GOT3 (cell line): ENCODE results near the gene TP53RK.

ENCODE experiments used
- DNase-seq: peaks from one replicate; lab custom pipeline; 2025; ENCODE audit warnings: mixed read lengths; lab: John Stamatoyannopoulos, UW

Gene TP53RK

GRCh38 chr20:46706242-46706641, 17.0 kb upstream of the TP53RK start:
- DNase-seq: no peak

GRCh38 chr20:46705378-46705729, 16.1 kb upstream of the TP53RK start:
- no peak for DNase-seq

- DNase-seq: no peak
Observed at GRCh38 chr20:46704714-46705377, 15.6 kb upstream of the TP53RK start.

GRCh38 chr20:46703435-46703834, 14.2 kb upstream of the TP53RK start:
- DNase-seq: no peak

- DNase-seq: no peak
Observed at GRCh38 chr20:46702447-46703203, 13.4 kb upstream of the TP53RK start.

GRCh38 chr20:46701986-46702385, 12.7 kb upstream of the TP53RK start:
- DNase-seq: no peak

GRCh38 chr20:46701556-46701955, 12.3 kb upstream of the TP53RK start:
- no peak for DNase-seq

GRCh38 chr20:46701057-46701456, 11.8 kb upstream of the TP53RK start:
- no peak for DNase-seq

- DNase-seq: no peak
Observed at GRCh38 chr20:46700481-46700880, 11.2 kb upstream of the TP53RK start.

GRCh38 chr20:46699651-46700359, 10.6 kb upstream of the TP53RK start:
- no peak for DNase-seq

- DNase-seq: no peak
Observed at GRCh38 chr20:46698788-46699187, 9.5 kb upstream of the TP53RK start.

GRCh38 chr20:46696791-46697279, 7.6 kb upstream of the TP53RK start:
- no peak for DNase-seq

- DNase-seq: no peak
Observed at GRCh38 chr20:46695892-46696291, 6.6 kb upstream of the TP53RK start.

GRCh38 chr20:46694484-46694883, 5.2 kb upstream of the TP53RK start:
- DNase-seq: no peak

- DNase-seq: no peak
Observed at GRCh38 chr20:46691196-46691595, 2.0 kb upstream of the TP53RK start.

- no peak for DNase-seq
Observed at GRCh38 chr20:46690219-46691106, 1.2 kb upstream of the TP53RK start.

GRCh38 chr20:46689754-46690085, 476 bp upstream of the TP53RK start:
- no peak for DNase-seq

GRCh38 chr20:46688151-46689081, 828 bp downstream of the TP53RK start:
- no peak for DNase-seq

- DNase-seq: no peak
Observed at GRCh38 chr20:46683939-46684750, 5.1 kb downstream of the TP53RK start.

- no peak for DNase-seq
Observed at GRCh38 chr20:46683668-46683938, 5.6 kb downstream of the TP53RK start.
